Loucy (cell line): ENCODE results near the gene CAPSL.

Experiments used
- H2AFZ ChIP-seq: fragments of 200-600 bp; sonication (generic); 2 replicates; pipeline ENCODE4 v1.6.0; 2016; ENCODE audit warnings: antibody characterized with exemption, mild to moderate bottlenecking, low read length, moderate library complexity
- H3F3A ChIP-seq: fragments of 200-600 bp; 2 replicates; pipeline ENCODE4 v1.6.0; 2016; ENCODE audit warnings: antibody characterized with exemption, low read depth, mild to moderate bottlenecking
- H3K27me3 ChIP-seq: fragments of 200-600 bp; sonication (generic); 2 replicates; pipeline ENCODE4 v1.6.1; 2014; ENCODE audit warnings: low read length, mild to moderate bottlenecking; ENCODE audit not compliant: insufficient read depth, poor library complexity, severe bottlenecking
- H3K36me3 ChIP-seq: fragments of 200-600 bp; sonication (generic); 2 replicates; pipeline ENCODE4 v1.6.1; 2016; ENCODE audit warnings: low read length; ENCODE audit not compliant: insufficient read depth
- H3K4me1 ChIP-seq: fragments of 200-600 bp; sonication (generic); 2 replicates; pipeline ENCODE4 v1.5.1; 2014; ENCODE audit warnings: low read length, mild to moderate bottlenecking; ENCODE audit not compliant: insufficient read depth, poor library complexity, severe bottlenecking
- H3K4me2 ChIP-seq: fragments of 200-600 bp; sonication (generic); 2 replicates; pipeline ENCODE4 v1.6.0; 2014; ENCODE audit warnings: antibody characterized with exemption, low read length, low read depth, mild to moderate bottlenecking; ENCODE audit not compliant: poor library complexity, severe bottlenecking
- H3K4me3 ChIP-seq: fragments of 200-600 bp; sonication (generic); 2 replicates; pipeline ENCODE4 v1.5.1; 2014; ENCODE audit warnings: low read length, mild to moderate bottlenecking, mixed read lengths; ENCODE audit not compliant: poor library complexity, severe bottlenecking
- H3K79me2 ChIP-seq: fragments of 200-600 bp; sonication (generic); 2 replicates; pipeline ENCODE4 v1.6.1; 2014; ENCODE audit warnings: low read length; ENCODE audit not compliant: insufficient read depth
- H3K9ac ChIP-seq: fragments of 200-600 bp; sonication (generic); 2 replicates; pipeline ENCODE4 v1.6.0; 2014; ENCODE audit warnings: mild to moderate bottlenecking, low read depth, low read length, moderate library complexity; ENCODE audit not compliant: poor library complexity, severe bottlenecking
- H3K9me2 ChIP-seq: fragments of 200-600 bp; sonication (generic); replicated peaks from 2 replicates; pipeline ENCODE4 v1.6.1; 2016; ENCODE audit warnings: low read depth, low read length, mixed read lengths
- H3K9me3 ChIP-seq: fragments of 200-600 bp; sonication (generic); 2 replicates; pipeline ENCODE4 v1.6.1; 2014; ENCODE audit warnings: mild to moderate bottlenecking, antibody characterized with exemption, low read length, low read depth; ENCODE audit not compliant: insufficient read depth
- H4K20me1 ChIP-seq: fragments of 200-600 bp; sonication (generic); 2 replicates; pipeline ENCODE4 v1.6.0; 2014; ENCODE audit warnings: antibody characterized with exemption, low read length, mild to moderate bottlenecking; ENCODE audit not compliant: insufficient read depth, poor library complexity, severe bottlenecking
- EZH2phosphoT487 ChIP-seq: fragments of 200-600 bp; IDR thresholded peaks from 2 replicates; pipeline ENCODE4 v1.6.1; 2018; ENCODE audit warnings: antibody characterized with exemption, mild to moderate bottlenecking, moderate library complexity, borderline replicate concordance
- TF ChIP-seq, protein P1 (sequence below): fragments of 200-600 bp; sonication (generic); conservative IDR thresholded peaks from 2 replicates; pipeline ENCODE4 v1.5.1; 2014; ENCODE audit warnings: mild to moderate bottlenecking, antibody characterized with exemption, low read length

The CAPSL gene

DNA sequence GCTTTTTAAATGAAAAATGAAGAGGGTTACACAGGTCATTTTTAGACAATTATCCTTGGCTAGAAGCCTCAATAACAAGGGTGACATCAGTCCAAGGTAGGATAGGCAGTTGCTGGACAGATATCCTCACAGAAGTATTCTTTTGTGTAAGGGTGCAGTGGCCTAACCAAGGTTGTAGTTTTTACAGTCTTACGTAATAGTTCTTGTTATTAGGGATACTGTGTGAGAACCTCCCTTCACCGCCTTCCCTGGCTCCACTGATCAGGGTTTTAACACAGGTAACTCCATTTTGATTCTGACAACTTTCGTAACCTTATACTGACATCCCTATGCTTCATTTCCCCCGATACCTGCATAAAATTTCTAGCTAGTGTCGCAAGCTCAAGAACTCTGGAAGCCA is 8.7 kb upstream of the CAPSL start:
- Histone ChIP-seq H3K4me3 (no peak overlapping the region), H3K9me3 (no peaks in the 10 kb centered on the region), H4K20me1 (no peaks in the 10 kb centered on the region), H3K4me1 (no peaks in the 10 kb centered on the region), H3F3A (no peaks in the 10 kb centered on the region), H3K9me2 (no peaks in the 10 kb centered on the region), H3K4me2 (no peak overlapping the region), H3K79me2 (no peaks in the 10 kb centered on the region), H2AFZ (no peak overlapping the region), H3K9ac (no peak overlapping the region), H3K36me3 (no peaks in the 10 kb centered on the region), H3K27me3 (no peaks in the 10 kb centered on the region)
- TF ChIP-seq EZH2phosphoT487 = no peak
- TF ChIP-seq, protein P1, sequence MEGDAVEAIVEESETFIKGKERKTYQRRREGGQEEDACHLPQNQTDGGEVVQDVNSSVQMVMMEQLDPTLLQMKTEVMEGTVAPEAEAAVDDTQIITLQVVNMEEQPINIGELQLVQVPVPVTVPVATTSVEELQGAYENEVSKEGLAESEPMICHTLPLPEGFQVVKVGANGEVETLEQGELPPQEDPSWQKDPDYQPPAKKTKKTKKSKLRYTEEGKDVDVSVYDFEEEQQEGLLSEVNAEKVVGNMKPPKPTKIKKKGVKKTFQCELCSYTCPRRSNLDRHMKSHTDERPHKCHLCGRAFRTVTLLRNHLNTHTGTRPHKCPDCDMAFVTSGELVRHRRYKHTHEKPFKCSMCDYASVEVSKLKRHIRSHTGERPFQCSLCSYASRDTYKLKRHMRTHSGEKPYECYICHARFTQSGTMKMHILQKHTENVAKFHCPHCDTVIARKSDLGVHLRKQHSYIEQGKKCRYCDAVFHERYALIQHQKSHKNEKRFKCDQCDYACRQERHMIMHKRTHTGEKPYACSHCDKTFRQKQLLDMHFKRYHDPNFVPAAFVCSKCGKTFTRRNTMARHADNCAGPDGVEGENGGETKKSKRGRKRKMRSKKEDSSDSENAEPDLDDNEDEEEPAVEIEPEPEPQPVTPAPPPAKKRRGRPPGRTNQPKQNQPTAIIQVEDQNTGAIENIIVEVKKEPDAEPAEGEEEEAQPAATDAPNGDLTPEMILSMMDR = no peak

DNA sequence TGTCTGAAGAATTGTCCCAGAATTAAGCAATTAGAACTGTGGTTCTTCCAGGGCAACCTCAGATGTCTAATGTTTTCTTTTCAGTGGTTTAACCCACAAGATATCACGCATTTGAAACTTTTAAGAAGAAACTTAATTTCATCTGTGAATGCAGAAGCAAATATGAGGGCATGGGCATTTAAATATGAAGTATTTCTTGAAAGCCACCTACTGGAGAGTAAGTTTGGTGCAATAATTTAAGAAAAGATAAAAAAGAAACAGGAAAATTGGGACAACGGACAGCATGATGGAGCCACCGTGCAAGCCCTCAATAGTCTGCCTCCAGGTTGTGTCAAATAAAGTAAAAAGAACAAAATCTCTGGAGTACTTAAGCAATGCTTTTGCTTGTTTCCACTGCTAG is 1.2 kb upstream of the CAPSL start:
- TF ChIP-seq EZH2phosphoT487 = no peak
- TF ChIP-seq, protein P1 = peak; percentile 50
- H3K27me3 ChIP-seq = no peaks in the 10 kb centered on the region
- H3K4me3 ChIP-seq = no peak overlapping the region
- H4K20me1 ChIP-seq = no peaks in the 10 kb centered on the region
- no peaks in the 10 kb centered on the region for H3K9me3 ChIP-seq
- H3K79me2 ChIP-seq = no peaks in the 10 kb centered on the region
- no peaks in the 10 kb centered on the region for H3F3A ChIP-seq
- no peak overlapping the region for H3K9ac ChIP-seq
- H3K9me2 ChIP-seq = no peaks in the 10 kb centered on the region
- H3K36me3 ChIP-seq = no peaks in the 10 kb centered on the region
- H3K4me1 ChIP-seq = peaks cover under 1% of the 10 kb centered on the region
- H2AFZ ChIP-seq = no peak overlapping the region
- H3K4me2 ChIP-seq = no peak overlapping the region

DNA sequence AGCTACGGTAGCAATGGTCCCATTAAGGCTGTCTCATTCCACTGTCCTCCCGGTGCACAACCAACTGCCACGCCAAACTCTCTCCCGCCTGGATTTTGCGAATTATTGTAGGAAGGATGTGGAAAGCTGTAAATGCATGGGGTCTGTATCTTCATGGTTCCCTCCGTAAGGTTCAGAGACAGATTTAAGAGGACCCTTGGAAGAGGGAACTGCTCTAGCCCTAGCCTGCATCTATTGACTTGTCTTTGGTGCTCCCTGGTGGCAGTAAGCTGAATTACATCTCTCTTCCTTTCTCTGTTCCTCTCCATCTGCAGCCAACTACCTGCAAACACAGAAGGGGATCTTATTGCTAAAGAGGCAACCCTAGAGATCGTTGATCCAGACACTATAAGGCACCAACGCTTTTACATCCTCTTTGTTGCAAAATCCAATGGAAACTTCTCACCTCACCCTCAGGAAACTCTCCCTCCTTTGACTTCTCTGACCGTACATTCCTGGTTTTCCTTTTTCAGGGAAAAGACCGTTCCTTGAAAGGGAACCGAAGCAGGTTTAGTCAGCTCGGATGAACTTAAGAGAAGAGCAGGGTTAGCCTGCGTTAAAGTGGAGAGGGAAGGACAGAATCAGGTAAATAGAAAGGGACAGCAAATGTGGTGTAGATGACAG is 11.9 kb downstream of the CAPSL start:
- no peaks in the 10 kb centered on the region for H3K9me3 ChIP-seq
- H3K4me2 ChIP-seq = peak overlapping the region; percentile 42
- no peaks in the 10 kb centered on the region for H3K9me2 ChIP-seq
- H3K27me3 ChIP-seq = no peaks in the 10 kb centered on the region
- H3K4me1 ChIP-seq = peaks cover 12% of the 10 kb centered on the region
- no peak overlapping the region for H3K9ac ChIP-seq
- no peaks in the 10 kb centered on the region for H3K79me2 ChIP-seq
- no peaks in the 10 kb centered on the region for H3F3A ChIP-seq
- H3K36me3 ChIP-seq = no peaks in the 10 kb centered on the region
- H2AFZ ChIP-seq = 0 out of 2 replicates have a peak overlapping the region, but pooled peaks have one; percentile 31
- no peak for TF ChIP-seq EZH2phosphoT487
- TF ChIP-seq, protein P1 = peak; percentile 91
- no peak overlapping the region for H3K4me3 ChIP-seq
- no peaks in the 10 kb centered on the region for H4K20me1 ChIP-seq
